G401 (cell line): ENCODE results near the gene INF2. TPM values are rescaled to one million over a fixed set of nuclear protein-coding genes. Genes with fewer than 3 reads are reported as not detected.
"Not testable (repeated sequence)": the region's sequence is repeated elsewhere in the genome, so short reads cannot be mapped to it uniquely, and the experiment has no call there.

ENCODE experiments used
- DNase-seq: peaks from one replicate; pipeline ENCODE4 v3.0.0-alpha.2; 2015; ENCODE audit warnings: low spot score
- in situ Hi-C: cut with HindIII; loops from 2 replicates; pipeline ENCODE4 v1.10.0; 2016; ENCODE audit warnings: low sequenced_read_pairs, mixed read lengths
- total RNA-seq: library from RNA; depleted of rRNA; stranded (reverse); fragments of >200 nt; shearing (Covaris generic); gene quantifications from 2 replicates; pipeline ENCODE4 v1.2.3, GENCODE V29; 2014; rRNA removed

INF2 gene
- total RNA-seq, result 30.3 and 31.3 TPM in 2 replicates

DNA sequence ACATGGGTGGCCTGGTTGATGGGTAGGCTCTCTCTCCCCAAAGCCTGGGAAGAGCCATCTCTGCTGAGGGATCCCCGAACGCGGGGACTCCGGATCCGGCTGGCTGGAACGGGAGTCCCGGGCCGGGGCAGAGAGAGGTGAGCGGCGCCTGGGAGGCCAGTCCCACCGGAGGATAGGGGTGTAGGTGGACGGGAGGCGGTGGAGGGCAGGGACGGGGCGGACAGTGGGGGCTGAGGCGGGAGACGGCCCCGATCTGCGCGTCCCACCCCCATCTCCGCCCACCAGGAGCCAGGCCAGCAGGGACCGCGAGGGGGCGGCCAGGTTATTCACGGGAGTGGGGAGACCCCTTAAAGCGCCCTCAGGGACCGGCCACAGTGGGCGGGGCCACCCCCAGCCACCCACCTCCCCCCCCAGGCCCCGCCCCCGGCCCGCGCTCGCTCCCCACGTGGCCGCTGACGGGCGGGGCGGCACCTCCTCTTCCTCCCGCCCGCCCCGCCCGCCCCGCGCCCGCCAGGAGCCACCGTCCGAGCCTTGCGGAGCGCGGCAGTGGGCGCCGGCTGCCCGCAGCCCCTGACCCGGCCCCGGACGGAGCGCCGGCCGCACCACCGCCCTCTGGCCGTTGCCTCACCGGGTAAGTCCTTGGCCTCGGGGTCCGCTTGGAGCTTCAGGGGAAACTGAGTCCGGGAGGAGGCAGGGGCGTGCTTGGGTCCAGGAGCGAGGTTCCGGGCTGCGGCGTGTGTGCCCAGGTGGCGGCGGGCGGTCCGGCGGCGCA lies at the start of gene INF2:
Gene INF2, plus strand, starts transcription at position 510 of the 772 bp plus-strand sequence. CDS start 11,748 bp downstream, outside the sequence.
- no peak for DNase-seq
- in situ Hi-C loops, result no loop called here

- DNase-seq, result peak; percentile 16
- in situ Hi-C loops, result no loop called here
Observed at GRCh38 chr14:104639885-104640548, 49.4 kb upstream of the INF2 start.

DNA sequence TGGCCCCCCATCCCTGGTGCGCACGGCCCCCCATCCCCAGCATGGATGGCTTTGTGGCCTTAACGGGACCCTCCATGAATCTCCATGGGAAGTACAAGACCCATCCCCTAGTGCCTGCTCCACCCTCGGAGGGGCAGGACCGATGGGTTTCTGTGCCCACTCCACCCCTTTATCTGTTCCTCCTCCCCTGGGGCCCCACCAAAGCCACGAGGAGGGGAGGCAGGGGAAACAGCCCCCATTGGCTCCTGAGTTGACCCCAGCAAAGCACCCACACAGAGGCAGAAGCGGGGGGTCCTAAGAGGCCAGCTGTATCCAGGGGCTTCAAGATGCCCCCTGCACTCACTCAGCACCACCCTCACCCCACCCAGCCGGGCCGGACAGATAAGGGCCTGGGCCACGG lies 48.7 kb upstream of the INF2 start:
- in situ Hi-C loops, result no loop called here
- no peak for DNase-seq

GRCh38 chr14:104641753-104642539 lies 47.5 kb upstream of the INF2 start:
- DNase-seq, result no peak
- in situ Hi-C loops, result no loop called here

- in situ Hi-C loops, result no loop called here
- DNase-seq, result no peak
Observed at GRCh38 chr14:104642540-104642868, 46.9 kb upstream of the INF2 start.

DNA sequence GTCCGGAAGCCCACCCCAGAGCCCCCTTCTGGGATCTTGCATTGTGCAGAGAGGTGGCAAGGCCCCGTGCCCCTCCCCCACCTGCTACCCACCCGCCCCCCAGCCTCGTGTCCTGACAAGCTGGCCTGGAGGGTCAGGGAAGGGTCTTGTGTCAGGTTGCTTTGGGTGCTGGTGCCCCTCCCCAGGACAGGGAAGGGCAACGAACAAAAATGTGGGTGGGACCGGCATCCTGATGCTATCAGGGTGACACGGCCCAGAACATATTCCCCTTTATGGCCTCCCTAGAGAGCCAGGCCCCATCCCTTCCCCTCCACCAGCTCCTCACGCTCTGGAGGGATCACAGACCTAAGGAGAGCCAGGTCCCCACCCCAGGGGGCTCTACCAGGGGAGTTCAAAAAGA lies 46.1 kb upstream of the INF2 start:
- DNase-seq, result no peak
- in situ Hi-C loops, result no loop called here

DNA sequence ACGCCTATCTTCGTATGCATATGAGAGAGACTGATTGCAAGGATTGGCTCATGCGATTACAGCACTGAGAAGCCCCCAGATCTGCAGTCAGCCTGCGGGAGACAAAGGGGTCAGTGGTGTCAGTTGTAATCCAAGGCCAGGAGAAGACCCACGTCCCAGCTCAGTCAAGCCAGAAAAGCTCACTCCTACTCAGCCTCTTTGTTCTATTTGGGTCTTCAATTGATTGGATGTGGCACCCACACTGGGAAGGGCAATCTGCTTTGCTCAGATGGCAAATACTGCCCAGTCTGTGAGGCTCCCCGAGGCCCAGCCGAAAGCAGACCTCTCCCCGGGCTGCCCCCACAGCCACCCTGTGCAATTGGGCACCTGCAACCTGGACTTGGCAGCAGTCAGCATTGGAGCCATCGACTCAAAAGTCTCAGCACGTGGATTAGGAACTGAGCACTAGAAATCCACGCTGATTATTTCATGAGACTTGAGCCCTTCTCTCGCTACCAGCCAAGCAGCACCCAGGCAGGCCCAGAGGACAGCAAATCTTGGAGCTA lies 45.3 kb upstream of the INF2 start:
- DNase-seq, result no peak
- in situ Hi-C loops, result no loop called here

GRCh38 chr14:104644656-104645378 lies 44.6 kb upstream of the INF2 start:
- DNase-seq, result no peak
- in situ Hi-C loops, result no loop called here

DNA sequence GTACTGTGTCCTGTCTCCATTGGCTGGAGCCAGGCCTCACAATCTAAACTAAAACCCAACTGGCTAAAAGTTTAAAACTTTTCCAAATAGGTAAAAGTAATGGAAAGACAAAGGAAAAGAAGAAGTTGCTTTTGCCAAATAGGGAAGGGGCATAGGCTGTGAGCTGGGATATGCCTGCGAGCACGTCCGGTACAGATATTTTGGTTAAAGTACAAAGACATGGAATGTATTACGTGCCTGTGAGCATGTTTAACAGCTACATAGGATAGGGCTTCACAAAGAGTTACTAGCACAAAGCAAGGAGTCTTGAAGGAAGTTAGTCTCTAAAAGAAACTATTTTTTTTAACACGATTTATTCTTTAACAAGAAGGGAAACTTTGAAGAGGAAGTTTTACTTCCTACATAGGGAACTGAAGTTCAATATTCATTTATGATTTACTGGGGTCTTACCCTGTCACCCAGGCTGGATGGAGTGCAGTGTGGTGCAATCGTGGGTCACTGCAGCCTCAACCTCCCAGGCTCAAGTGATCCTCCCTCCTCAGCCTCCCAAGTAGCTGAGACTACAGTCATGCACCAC lies 41.9 kb upstream of the INF2 start:
- in situ Hi-C loops, result no loop called here

DNA sequence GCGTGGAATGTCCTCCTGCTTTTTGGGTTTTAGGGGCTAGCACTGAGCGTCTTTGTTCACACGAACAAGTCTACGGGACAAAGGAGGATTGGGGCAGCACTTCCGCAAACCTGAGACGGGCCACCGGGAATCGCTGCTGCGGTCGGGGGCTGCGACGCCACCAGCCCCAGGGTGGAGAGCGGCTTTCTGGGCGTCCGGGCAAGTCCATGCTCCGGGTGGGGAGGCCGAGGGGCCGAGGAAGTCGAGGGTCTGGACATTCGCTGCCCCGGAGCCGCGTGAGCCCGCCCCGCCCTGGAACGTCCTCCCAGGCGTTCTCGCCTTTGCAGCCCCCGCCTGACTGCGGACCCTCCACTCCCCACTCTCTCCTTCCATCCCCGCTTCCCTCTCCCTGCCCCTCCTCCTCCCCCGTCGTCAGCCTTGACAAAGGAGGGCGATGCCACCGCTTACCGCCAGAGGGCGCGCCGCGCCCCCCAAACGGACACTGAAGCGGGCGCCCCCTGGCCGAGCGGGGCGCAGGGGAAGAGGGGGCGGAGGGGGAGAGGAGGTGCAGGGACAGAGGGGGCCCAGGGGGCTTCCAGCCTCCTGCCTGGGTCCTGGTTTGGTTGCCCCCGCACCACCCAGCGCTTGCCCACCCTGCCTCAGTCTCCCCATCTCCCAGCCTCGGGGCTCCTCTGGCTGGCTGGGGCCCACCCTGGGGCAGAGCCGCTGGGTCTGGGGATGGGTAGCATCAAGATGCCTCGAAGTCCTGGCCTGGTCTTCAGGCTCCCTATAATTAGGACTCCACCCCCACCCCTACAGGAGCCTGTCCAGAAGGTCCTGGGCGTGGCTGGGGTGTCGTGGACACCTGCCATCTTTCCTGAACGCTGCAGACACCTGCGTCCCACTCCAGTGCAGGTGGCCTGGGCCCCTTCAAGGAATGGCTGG lies 39.1 kb upstream of the INF2 start:
- DNase-seq, result peak; percentile 15
- in situ Hi-C loops, result no loop called here

More for the DNA sequence above, 41.9 kb upstream of the INF2 start:
- no peak for DNase-seq

DNA sequence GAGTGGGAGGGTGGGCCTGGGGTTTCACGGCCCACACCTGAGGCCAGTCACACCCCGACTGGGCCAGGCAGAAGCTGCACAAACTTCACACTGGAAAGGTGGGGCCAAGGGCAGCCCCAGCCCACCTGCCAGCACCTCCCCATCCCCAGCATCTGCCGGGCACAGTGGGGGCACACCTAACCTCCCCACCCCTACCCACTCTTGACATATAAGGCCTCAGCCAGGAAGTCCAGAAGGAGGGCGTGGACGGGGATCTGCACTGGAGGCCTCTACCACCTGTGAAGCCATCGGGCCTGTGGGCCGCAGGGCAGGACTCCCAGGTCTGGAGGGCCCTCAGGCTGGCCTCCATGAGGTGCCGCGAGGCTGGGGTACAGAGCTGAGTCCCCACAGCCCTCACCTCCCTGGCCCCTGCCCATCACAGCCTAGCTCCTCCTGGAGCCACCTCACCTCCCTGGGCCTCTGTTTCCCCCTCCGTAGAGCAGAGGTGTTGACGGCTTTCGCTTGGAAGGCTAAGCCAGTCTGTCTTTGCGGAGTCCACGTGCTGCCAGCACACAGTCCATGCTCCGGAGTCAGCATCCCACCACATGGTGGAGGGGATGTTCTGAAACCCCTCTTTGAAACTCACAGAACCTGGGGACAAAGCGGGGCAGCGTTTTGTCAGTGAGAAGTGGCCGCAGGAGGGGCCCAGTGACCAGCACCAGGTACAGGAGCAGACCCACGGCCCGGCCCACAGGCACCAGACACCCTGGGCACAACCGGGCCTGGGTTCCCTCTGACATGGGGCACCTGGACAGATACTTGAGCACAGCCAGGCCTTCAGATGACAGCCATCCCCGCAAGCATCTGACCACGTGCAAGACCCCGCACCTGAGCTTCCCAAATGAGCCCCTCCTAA lies 38.2 kb upstream of the INF2 start:
- no peak for DNase-seq
- in situ Hi-C loops, result no loop called here

DNA sequence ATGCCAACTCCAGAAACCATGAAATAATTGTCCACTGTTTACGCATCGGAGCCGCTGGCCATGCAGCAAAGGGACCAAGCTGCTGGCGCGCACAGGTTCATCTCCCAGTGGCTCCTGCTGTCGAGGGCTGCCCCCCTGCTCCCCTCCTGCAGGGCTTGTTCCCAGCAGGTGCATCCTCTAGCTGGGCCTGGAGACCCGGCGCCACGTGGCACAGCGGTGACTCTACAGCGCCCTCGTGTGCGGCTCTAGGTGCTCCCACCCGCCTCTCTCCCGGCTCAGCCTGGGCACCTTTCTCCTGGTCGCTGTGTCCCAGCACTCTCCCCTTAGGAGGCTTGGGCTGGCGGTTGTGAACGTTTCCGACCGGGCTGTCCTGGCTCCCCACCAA lies 37.5 kb upstream of the INF2 start:
- no peak for DNase-seq
- in situ Hi-C loops, result no loop called here

GRCh38 chr14:104652386-104652785 lies 37.0 kb upstream of the INF2 start:
- in situ Hi-C loops, result no loop called here

GRCh38 chr14:104653130-104653920 lies 36.1 kb upstream of the INF2 start:
- DNase-seq, in situ Hi-C loops: not testable (repeated sequence)

More at GRCh38 chr14:104652386-104652785, 37.0 kb upstream of the INF2 start:
- no peak for DNase-seq

- DNase-seq, result no peak
- in situ Hi-C loops, result no loop called here
Observed at GRCh38 chr14:104654119-104654518, 35.3 kb upstream of the INF2 start.
